HEK293 (cell line): ENCODE measurements around the gene IL3.

Experiments used
- CTCF ChIA-PET: fragments of 350-600 bp; formaldehyde crosslinking; extraction: SDS; loops from one replicate; lab custom pipeline; 2021; ENCODE audit warnings: antibody characterized with exemption; lab: Yijun Ruan, JAX
- POLR2A ChIA-PET: fragments of 300-600 bp; formaldehyde crosslinking; extraction: SDS; loops from one replicate; lab custom pipeline; 2020; ENCODE audit warnings: antibody characterized with exemption, inconsistent platforms; lab: Yijun Ruan, JAX
- H3K27ac ChIP-seq: fragments of 200-500 bp; sonication (Bioruptor generic); 2 replicates; pipeline ENCODE4 v1.5.1; 2014; ENCODE audit warnings: low read depth, low read length, control low read depth, inconsistent platforms; ENCODE audit errors: extremely low read depth
- H3K36me3 ChIP-seq, 2 experiments: fragments of 200-500 bp in 1 of 2; sonication (Bioruptor generic) in 1 of 2; 1 replicate in 1 of 2; 2 replicates in 1 of 2; pipeline ENCODE4 v1.5.1; 2014 to 2017; ENCODE audit warnings: inconsistent platforms in 2 of 2, low read length in 2 of 2; ENCODE audit not compliant: control insufficient read depth in 2 of 2, insufficient read depth in 1 of 2
- H3K4me1 ChIP-seq: fragments of 200-500 bp; sonication (Bioruptor generic); 2 replicates; pipeline ENCODE4 v1.5.1; 2014; ENCODE audit warnings: mild to moderate bottlenecking, low read length, inconsistent platforms; ENCODE audit not compliant: control insufficient read depth, insufficient read depth
- H3K4me3 ChIP-seq: 2 replicates; pipeline ENCODE4 v1.5.1; 2011; ENCODE audit warnings: low read depth, mild to moderate bottlenecking, control low read depth, low read length, moderate library complexity
- H3K9me3 ChIP-seq: fragments of 200-500 bp; sonication (Bioruptor generic); 2 replicates; pipeline ENCODE4 v1.5.1; 2014; ENCODE audit warnings: low read depth, low read length, inconsistent platforms; ENCODE audit not compliant: control insufficient read depth, insufficient read depth
- ATF2 ChIP-seq: fragments of 450-650 bp; formaldehyde crosslinking; IDR thresholded peaks from 2 replicates; pipeline ENCODE4 v1.5.1; 2016; ENCODE audit warnings: missing biosample characterization, missing genetic modification characterization, low read depth
- CTCF ChIP-seq: fragments of 450-650 bp; formaldehyde crosslinking; IDR thresholded peaks from 2 replicates; pipeline ENCODE4 v1.5.1; 2016; ENCODE audit warnings: missing biosample characterization, missing genetic modification characterization
- GLIS2 ChIP-seq: fragments of 450-650 bp; formaldehyde crosslinking; IDR thresholded peaks from 2 replicates; pipeline ENCODE4 v1.5.1; 2016; ENCODE audit warnings: missing biosample characterization, missing genetic modification characterization
- OVOL3 ChIP-seq: fragments of 450-650 bp; formaldehyde crosslinking; IDR thresholded peaks from 2 replicates; pipeline ENCODE4 v1.5.1; 2016; ENCODE audit warnings: missing biosample characterization, missing genetic modification characterization
- SCRT2 ChIP-seq: fragments of 450-650 bp; formaldehyde crosslinking; IDR thresholded peaks from 2 replicates; pipeline ENCODE4 v1.5.1; 2016; ENCODE audit warnings: missing biosample characterization, missing genetic modification characterization
- YY1 ChIP-seq: fragments of 450-650 bp; formaldehyde crosslinking; IDR thresholded peaks from 2 replicates; pipeline ENCODE4 v1.5.1; 2018; ENCODE audit warnings: missing biosample characterization, missing genetic modification characterization
- ZFP41 ChIP-seq: fragments of 450-650 bp; formaldehyde crosslinking; IDR thresholded peaks from 2 replicates; pipeline ENCODE4 v1.5.1; 2016; ENCODE audit warnings: missing biosample characterization, missing genetic modification characterization, borderline replicate concordance
- ZIC2 ChIP-seq: fragments of 450-650 bp; formaldehyde crosslinking; IDR thresholded peaks from 2 replicates; pipeline ENCODE4 v1.5.1; 2016; ENCODE audit warnings: missing biosample characterization, missing genetic modification characterization
- ZNF16 ChIP-seq: fragments of 450-650 bp; formaldehyde crosslinking; IDR thresholded peaks from 2 replicates; pipeline ENCODE4 v1.5.1; 2016; ENCODE audit warnings: low read depth, missing biosample characterization, missing genetic modification characterization
- ZNF174 ChIP-seq: fragments of 450-650 bp; formaldehyde crosslinking; IDR thresholded peaks from 2 replicates; pipeline ENCODE4 v1.5.0; 2017; ENCODE audit warnings: missing biosample characterization, mild to moderate bottlenecking, missing genetic modification characterization
- ZNF19 ChIP-seq: fragments of 450-650 bp; formaldehyde crosslinking; IDR thresholded peaks from 2 replicates; pipeline ENCODE4; 2016; ENCODE audit warnings: missing biosample characterization, missing genetic modification characterization, low read depth
- ZNF202 ChIP-seq: fragments of 450-650 bp; formaldehyde crosslinking; IDR thresholded peaks from 2 replicates; pipeline ENCODE4 v1.5.1; 2016; ENCODE audit warnings: missing biosample characterization, missing genetic modification characterization, borderline replicate concordance
- ZNF302 ChIP-seq: fragments of 450-650 bp; formaldehyde crosslinking; IDR thresholded peaks from 2 replicates; pipeline ENCODE4 v1.5.1; 2016; ENCODE audit warnings: missing biosample characterization, missing genetic modification characterization, low read depth
- ZNF426 ChIP-seq: fragments of 450-650 bp; formaldehyde crosslinking; IDR thresholded peaks from 2 replicates; pipeline ENCODE4 v1.5.1; 2017; ENCODE audit warnings: missing biosample characterization, missing genetic modification characterization, mild to moderate bottlenecking, inconsistent platforms, moderate library complexity
- ZNF544 ChIP-seq: fragments of 450-650 bp; formaldehyde crosslinking; IDR thresholded peaks from 2 replicates; pipeline ENCODE4 v1.5.0; 2017; ENCODE audit warnings: missing biosample characterization, missing genetic modification characterization
- ZNF548 ChIP-seq: fragments of 450-650 bp; formaldehyde crosslinking; IDR thresholded peaks from 2 replicates; pipeline ENCODE4 v1.5.1; 2016; ENCODE audit warnings: missing biosample characterization, missing genetic modification characterization
- ZNF561 ChIP-seq: fragments of 450-650 bp; IDR thresholded peaks from 2 replicates; pipeline ENCODE4 v1.5.1; 2018; ENCODE audit warnings: missing biosample characterization, missing genetic modification characterization, borderline replicate concordance
- ZNF571 ChIP-seq: fragments of 450-650 bp; formaldehyde crosslinking; IDR thresholded peaks from 2 replicates; pipeline ENCODE4 v1.5.0; 2017; ENCODE audit warnings: missing biosample characterization, missing genetic modification characterization
- ZNF660 ChIP-seq: fragments of 450-650 bp; IDR thresholded peaks from 2 replicates; pipeline ENCODE4 v1.5.1; 2018; ENCODE audit warnings: missing biosample characterization, mild to moderate bottlenecking, missing genetic modification characterization
- ZNF768 ChIP-seq: fragments of 450-650 bp; formaldehyde crosslinking; IDR thresholded peaks from 2 replicates; pipeline ENCODE4 v1.5.1; 2018; ENCODE audit warnings: missing biosample characterization, mild to moderate bottlenecking, missing genetic modification characterization
- ZNF776 ChIP-seq: fragments of 450-650 bp; formaldehyde crosslinking; IDR thresholded peaks from 2 replicates; pipeline ENCODE4 v1.5.0; 2017; ENCODE audit warnings: missing biosample characterization, missing genetic modification characterization, borderline replicate concordance
- ZSCAN16 ChIP-seq: fragments of 450-650 bp; formaldehyde crosslinking; IDR thresholded peaks from 2 replicates; pipeline ENCODE4 v1.5.1; 2016; ENCODE audit warnings: missing biosample characterization, missing genetic modification characterization
- ZXDB ChIP-seq: fragments of 450-650 bp; formaldehyde crosslinking; IDR thresholded peaks from 2 replicates; pipeline ENCODE4 v1.5.1; 2016; ENCODE audit warnings: missing biosample characterization, missing genetic modification characterization

The IL3 gene

GRCh38 chr5:132103969-132104391 is 43.5 kb downstream of the IL3 start:
- no peak overlapping the region for H3K27ac ChIP-seq
- H3K4me3 ChIP-seq: no peak overlapping the region
- H3K9me3 ChIP-seq: no peaks in the 10 kb centered on the region
- peaks cover 3% of the 10 kb centered on the region; the same call in 1 of the 2 replicates for H3K4me1 ChIP-seq
- ChIA-PET POLR2A (no interaction called here), CTCF (no interaction called here)
- TF ChIP-seq ZNF302 (tag by site-specific recombination): no peak
- TF ChIP-seq OVOL3 (tag by site-specific recombination): no peak
- TF ChIP-seq ZIC2 (tag by site-specific recombination): no peak
- no peak for TF ChIP-seq GLIS2 (tag by site-specific recombination)
- no peak for TF ChIP-seq CTCF (tag by site-specific recombination)
- no peaks in the 10 kb centered on the region for H3K36me3 ChIP-seq

- Histone ChIP-seq H3K27ac (no peak overlapping the region), H3K36me3 (no peaks in the 10 kb centered on the region), H3K4me1 (peaks cover 3% of the 10 kb centered on the region; the same call in 1 of the 2 replicates), H3K9me3 (no peaks in the 10 kb centered on the region)
- POLR2A ChIA-PET: no interaction called here
- CTCF ChIA-PET: no interaction called here
- TF ChIP-seq ZNF16 (tag by site-specific recombination): no peak
- TF ChIP-seq ZSCAN16 (tag by site-specific recombination): no peak
- TF ChIP-seq ZNF561 (tag by site-specific recombination): no peak
- TF ChIP-seq ZFP41 (tag by site-specific recombination): no peak
- TF ChIP-seq ZNF571 (tag by site-specific recombination): no peak
- no peak for TF ChIP-seq SCRT2 (tag by site-specific recombination)
- no peak for TF ChIP-seq ATF2 (tag by site-specific recombination)
- TF ChIP-seq ZNF548 (tag by site-specific recombination): no peak
- TF ChIP-seq, all 188 proteins: peak for 0
- no peak overlapping the region for H3K4me3 ChIP-seq
These were observed 44.1 kb downstream of the IL3 start for GRCh38 chr5:132104556-132104955.

- Histone ChIP-seq H3K4me3 (no peak overlapping the region), H3K36me3 (no peaks in the 10 kb centered on the region), H3K4me1 (peaks cover 3% of the 10 kb centered on the region; the same call in 1 of the 2 replicates), H3K9me3 (no peaks in the 10 kb centered on the region), H3K27ac (no peak overlapping the region)
- TF ChIP-seq ZNF426 (no peak), ZNF544 (tag by site-specific recombination) (no peak), ZNF202 (no peak), ZNF768 (no peak), ZNF660 (tag by site-specific recombination) (no peak), ZXDB (no peak), ZFP41 (tag by site-specific recombination) (no peak), ZSCAN16 (tag by site-specific recombination) (no peak), ZNF19 (tag by site-specific recombination) (no peak), ZNF174 (tag by site-specific recombination) (no peak), YY1 (tag by site-specific recombination) (no peak), ZNF776 (tag by site-specific recombination) (no peak)
- POLR2A ChIA-PET: no interaction called here
- CTCF ChIA-PET: no interaction called here
These were observed 45.2 kb downstream of the IL3 start for GRCh38 chr5:132105688-132106087.
